Inflammatory macrophage (primary cell): ENCODE measurements around the gene ASPRV1.
A peak's percentile ranks its signal among the peaks of the same experiment; 100 is the strongest.
"Not testable (repeated sequence)": the region's sequence is repeated elsewhere in the genome, so short reads cannot be mapped to it uniquely, and the experiment has no call there.

ENCODE experiments used
- DNase-seq, 2 donors: peaks; one replicate each; pipeline ENCODE4 v3.0.0-alpha.2; 2020 to 2022

The ASPRV1 gene

DNA sequence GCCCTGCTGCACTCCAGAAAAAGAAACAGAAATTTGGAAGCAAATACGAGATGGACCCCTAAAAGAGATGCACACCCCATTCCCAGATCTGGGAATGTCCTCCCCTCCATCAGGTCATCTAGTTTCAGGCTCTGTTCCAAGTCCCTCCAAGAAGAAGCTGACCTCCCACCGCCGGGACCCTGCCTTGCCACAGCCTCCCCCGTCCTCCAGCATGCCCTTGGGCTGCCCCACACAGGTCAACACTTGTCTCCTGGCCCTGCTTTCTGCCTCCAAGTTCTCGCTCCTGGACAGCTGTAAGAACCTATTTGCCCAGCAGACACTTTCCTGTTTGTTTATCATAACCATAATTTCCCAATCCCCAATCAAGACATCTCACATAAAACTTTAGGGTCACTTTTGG lies 2.0 kb downstream of the ASPRV1 start:
- no peak for DNase-seq

DNA sequence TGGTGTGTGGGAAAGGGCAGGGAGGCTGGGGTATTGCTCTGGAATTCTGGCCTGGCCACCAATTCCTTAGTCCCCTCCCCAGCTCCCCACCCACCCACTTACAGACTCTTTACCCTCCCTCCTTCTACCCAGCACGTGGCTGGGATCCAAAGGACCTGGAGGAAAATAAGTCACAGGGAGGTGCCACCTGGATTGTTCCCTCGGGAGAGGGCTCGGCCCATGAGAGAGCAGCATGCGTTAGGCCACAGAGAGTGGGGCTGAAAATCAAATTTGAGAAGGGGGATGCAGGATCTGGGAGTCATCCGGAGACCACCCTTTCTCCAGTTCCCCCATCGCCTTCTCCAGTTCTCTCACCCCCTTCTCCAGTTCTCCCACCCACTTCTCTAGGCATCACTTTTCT lies 3.0 kb downstream of the ASPRV1 start:
- DNase-seq = no peak

DNA sequence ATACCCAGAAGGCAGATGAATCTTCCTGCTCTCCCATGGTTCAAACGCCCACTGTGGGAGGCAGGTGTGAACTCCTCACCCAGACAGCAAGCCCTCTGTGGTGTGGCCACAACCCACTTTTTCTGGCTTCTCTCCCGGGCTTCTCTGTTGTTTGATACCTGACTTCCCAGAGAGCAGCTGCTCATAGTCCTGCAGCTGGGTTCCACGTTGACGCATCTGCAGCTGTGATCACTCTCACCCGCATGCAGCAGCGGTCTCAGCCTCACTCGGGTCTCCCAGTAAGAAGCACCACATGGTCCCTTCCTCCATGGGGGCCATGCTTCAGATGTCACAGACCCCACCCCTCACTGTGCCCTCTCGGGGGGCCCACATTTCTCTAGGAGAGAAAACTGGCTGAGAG lies 3.5 kb downstream of the ASPRV1 start:
- no peak for DNase-seq

DNA sequence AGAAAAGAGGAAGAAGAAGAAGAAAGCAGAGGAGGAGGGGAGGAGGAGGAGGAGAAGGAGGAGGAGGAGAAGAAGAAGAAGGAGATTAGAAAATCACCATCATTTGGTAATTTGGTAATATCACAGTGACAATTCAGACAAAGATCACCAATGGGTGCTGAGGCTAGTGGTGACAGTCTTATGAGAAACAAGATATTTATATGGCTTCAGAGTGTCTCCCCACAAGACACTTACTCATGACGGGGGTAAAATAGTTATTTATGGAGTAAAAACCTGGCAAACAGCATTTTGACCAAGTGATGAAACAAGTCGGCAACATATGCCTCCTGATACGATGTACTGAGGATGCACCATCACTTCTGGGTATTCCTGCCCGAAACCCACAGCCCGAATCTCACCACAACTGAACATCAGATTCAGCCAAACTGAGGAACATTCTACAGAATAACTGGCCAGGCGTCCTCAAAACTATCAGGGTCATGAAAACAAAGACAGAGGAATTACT lies 4.9 kb downstream of the ASPRV1 start:
- no peak for DNase-seq

GRCh38 chr2:69955029-69955428 lies 6.4 kb downstream of the ASPRV1 start:
- DNase-seq = no peak

DNA sequence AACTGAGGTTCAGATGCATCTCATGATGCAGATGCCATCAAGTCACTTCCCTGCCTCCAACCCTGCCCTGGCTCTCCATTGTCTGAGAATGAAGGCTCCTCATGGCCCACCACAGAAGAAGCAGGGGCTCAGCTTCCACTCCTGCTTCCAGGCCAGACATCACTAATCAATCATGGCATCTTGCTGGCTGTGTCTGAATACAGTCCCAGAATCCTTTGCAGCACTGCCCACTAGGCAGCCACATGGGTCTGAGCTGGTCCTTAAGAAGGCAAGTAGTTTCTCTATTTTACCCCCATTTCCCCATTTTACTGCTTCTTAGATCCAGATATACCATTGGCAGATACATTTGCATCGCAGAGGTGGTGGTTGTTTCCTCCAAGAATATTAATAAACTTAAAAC lies 7.3 kb downstream of the ASPRV1 start:
- DNase-seq = peak; percentile 54 to 63

GRCh38 chr2:69952336-69953115 lies 8.9 kb downstream of the ASPRV1 start:
- peak; percentile 38 for DNase-seq

DNA sequence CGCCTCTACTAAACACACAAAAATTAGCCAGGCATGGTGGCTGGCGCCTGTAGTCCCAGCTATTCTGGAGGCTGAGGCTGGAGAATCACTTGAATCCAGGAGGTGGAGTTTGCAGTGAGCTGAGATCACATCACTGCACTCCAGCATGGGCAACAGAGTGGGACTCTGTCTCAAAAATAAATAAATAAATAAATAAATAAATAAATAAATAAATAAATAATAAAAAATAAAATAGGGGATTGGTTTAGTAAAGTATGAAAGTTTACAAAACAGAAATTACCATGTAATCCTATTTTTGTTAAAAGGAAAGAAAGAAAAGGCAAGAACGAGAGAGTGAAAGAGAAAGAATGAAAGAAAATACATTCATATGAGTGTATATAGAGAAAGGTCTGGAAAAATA lies 10.8 kb downstream of the ASPRV1 start:
- not testable (repeated sequence) for DNase-seq

DNA sequence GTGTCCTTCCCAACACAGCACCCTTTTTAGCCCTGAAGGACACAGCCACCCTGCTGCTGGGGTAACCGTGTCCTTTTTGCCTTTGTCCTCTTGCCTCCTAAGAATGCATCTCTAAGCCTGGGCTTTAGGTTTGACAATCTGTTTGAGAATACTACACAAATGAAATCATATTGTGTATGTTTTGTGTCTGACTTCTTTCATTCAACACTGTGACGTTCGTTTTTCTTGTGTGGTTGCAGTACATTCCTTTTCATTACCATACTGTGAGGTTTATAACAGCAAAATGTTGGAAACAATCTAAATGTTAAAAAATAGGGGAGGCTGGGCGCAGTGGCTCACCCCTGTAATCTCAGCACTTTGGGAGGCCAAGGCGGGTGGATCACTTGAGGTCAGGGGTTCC lies 11.2 kb downstream of the ASPRV1 start:
- DNase-seq = no peak

DNA sequence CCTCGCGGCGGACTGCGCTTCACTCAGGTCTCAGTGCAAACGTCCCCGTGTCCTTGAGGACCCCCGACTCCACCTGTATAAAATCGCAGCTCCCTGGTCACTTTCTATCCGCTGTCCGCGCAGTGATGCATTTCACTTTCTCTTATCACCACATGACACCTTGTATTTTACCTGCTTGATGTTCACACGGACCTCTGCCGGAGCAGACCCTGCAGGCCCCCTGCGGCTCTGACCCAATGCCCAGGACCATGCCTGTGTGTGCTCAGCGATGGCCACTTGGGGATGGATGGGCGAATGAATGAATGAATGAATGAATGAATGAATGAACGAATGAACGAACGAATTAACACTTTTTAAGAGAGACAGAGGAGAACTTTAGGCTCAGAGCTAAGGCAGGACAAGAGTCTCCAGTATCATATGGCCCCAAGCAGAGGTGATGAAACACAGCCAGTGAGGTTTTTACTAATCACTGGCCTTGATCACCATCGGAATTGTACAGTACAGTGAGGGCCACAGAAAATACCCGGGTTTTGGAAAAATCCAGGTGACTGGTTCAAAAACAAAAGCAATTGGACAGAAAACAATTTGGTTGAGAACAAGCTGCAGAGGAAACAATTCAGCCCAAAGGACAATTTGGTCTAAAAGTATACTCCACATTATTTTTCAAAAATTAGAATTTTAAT lies 12.3 kb downstream of the ASPRV1 start:
- DNase-seq = no peak

DNA sequence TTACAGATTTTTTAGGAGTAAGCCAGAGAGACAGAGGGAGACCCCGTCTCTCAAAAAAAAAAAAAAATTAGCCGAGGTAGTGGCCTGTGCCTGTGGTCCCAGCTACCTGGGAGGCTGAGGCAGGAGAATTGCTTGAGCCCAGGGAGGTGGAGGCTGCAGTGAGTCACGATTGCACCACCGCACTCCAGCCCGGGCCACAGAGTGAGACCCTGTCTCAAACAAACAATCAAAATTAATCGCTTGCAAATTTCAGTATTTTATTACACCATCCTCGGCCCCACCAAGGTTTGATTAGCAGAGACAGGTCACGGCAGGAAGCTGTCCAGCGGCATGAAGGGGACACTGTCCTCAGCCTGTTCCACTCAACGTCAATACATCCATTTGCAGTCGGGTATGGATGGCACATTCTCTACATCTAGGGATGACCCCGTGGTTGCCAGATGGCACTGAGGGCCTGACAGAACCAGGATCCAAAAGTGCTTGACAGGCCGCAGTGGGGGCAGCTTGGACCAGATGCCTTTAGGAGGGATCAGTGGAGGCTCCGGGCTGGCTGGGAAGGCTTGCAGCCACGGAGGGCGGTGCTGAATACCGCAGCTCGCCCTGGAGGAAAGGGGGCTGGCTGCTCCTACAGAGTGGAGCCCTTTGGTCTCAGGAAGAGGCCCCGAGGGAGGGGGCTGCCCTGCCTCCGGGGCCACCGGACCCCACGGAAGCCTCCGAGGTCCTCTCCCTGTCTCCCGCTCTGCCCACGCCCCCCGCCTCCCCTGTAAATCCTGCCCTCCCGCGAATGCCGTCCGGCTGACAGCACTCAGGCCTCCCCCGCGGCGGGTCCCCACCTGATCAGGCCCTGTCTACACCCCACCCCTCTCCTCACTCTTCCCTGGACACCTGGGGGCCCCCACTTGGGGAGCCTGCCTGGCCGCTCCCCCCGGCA lies 13.1 kb downstream of the ASPRV1 start:
- no peak for DNase-seq

- DNase-seq = no peak
Measured at GRCh38 chr2:69947325-69947931, 14.0 kb downstream of the ASPRV1 start.

GRCh38 chr2:69946351-69947324 lies 14.8 kb downstream of the ASPRV1 start:
- DNase-seq = peak; percentile 63 to 64

DNA sequence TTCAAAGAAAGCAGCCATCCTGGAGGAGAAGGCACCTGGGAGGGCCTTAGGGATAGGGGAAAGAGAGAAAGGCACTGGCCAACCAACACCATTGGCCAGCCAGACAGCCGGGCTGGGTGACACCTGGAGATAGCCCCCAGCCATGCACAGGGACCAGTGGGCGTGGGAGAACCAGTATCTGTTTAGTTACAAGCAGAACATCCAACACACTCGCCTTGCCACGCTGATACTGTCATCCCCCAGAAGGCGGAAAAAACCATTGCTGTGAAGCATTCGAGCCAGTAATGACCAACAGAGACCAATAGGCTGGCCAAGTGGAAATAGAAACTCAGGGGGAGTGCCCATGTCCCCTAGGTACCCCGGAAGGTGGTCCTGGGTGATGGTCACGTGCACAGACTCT lies 15.5 kb downstream of the ASPRV1 start:
- no peak for DNase-seq

- peak; percentile 88 to 90 for DNase-seq
Measured at GRCh38 chr2:69945441-69945840, 16.0 kb downstream of the ASPRV1 start.

DNA sequence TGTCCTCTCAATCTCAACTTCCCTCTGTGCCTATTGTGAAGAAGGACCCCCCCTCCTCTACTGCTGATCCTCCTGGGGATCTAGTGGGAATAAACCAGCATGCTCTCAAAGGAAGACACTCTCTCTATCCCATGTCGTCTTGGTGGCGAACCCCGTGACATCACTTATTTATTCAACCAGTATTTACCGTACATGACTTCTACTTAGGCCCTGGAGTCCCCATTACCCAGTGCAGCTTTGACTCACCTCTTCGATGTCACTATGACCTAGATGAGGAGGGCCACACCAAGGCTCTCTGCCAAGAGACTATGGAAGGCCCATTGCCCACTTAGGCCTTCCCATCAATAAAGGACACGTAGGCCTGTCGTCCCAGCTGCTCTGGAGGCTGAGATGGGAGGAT lies 16.7 kb downstream of the ASPRV1 start:
- DNase-seq = no peak

GRCh38 chr2:69943843-69944525 lies 17.4 kb downstream of the ASPRV1 start:
- DNase-seq = peak; percentile 29 to 34

GRCh38 chr2:69943000-69943842 lies 18.2 kb downstream of the ASPRV1 start:
- DNase-seq = no peak

DNA sequence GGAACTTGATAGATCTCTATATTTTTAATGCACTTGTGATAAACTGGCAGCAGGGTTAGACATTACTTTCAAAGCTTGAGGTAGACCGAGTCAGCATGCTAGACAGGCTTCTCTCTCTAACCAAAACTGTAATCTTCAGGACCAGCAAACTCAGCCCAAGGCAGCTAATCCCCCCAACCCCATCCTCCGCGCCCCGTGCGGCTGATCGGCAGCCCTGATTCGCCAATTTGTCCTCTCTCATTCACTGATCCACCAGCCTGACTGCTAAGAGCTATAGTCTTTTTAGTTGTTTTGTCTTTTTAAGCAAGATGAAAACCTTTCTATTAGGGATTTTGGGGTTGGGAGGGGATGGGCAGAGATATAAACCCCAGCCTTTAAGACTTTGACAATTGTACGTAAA lies 20.7 kb downstream of the ASPRV1 start:
- DNase-seq = no peak

DNA sequence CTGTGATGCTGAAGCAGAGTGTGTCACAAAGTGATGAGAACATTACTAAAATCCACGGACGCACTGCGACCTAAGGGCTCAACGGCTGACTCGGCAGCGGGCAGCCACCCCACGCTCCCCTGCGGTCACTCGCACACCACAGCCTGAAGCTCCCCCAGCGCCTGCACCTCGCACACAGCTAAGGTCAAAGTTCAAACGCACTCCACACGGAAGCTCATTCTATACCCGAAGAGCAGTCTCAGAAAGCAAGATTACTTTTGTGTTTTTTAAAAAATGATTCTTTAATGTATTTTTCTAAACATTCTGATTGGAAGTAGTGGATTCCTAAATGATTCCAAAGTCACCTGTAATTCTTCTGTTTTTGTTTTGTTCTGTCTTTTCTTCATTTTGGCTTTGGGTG lies 21.7 kb downstream of the ASPRV1 start:
- DNase-seq = no peak
